GM19351 (cell line): Measurements from ENCODE around the gene KRT33A.

Source experiments
- ATAC-seq: cut with Tn5 transposase; IDR thresholded peaks from one replicate; pipeline ENCODE4 v1.9.1; 2021; ENCODE audit warnings: mild to moderate bottlenecking, moderate library complexity; ENCODE audit not compliant: unreplicated experiment

The KRT33A gene

GRCh38 chr17:41304091-41304490 lies 46.5 kb downstream of the KRT33A start:
- no peak for ATAC-seq

GRCh38 chr17:41302981-41303380 lies 47.6 kb downstream of the KRT33A start:
- no peak for ATAC-seq

- ATAC-seq: no peak
These were observed 48.4 kb downstream of the KRT33A start, which contains the start of gene KRTAP29-1 for GRCh38 chr17:41301916-41302901. Gene KRTAP29-1, minus strand, starts transcription at chr17:41302851. Its CDS starts 0 bp downstream, at chr17:41302851.

GRCh38 chr17:41301204-41301790 lies 49.3 kb downstream of the KRT33A start:
- no peak for ATAC-seq

- no peak for ATAC-seq
These were observed 52.0 kb downstream of the KRT33A start for GRCh38 chr17:41298458-41299135.

GRCh38 chr17:41296846-41297245 lies 53.8 kb downstream of the KRT33A start:
- ATAC-seq: no peak
